GM12878 (cell line): ENCODE results near the gene ZFPM1. TPM values are rescaled to one million over a fixed set of nuclear protein-coding genes. Genes with fewer than 3 reads are reported as not detected.

Experiments
- ATAC-seq: fragments of 200-7000 bp; cut with Tn5 transposase; 3 replicates; pipeline ENCODE4 v1.9.1; 2020; ENCODE audit warnings: mild to moderate bottlenecking, moderate library complexity
- BruUV-seq: library from RNA; stranded (reverse); fragments of 400-500 nt; replicated peaks from 2 replicates; lab custom pipeline; 2021; lab: Mats Ljungman, UMichigan
- CTCF ChIA-PET: fragments of 300-600 bp; sonication (Branson Sonifier 250); formaldehyde crosslinking; extraction: SDS; loops from one replicate; lab custom pipeline; 2021; ENCODE audit warnings: inconsistent platforms; lab: Yijun Ruan, JAX
- POLR2A ChIA-PET: fragments of 350-600 bp; formaldehyde crosslinking; extraction: SDS; loops from one replicate; lab custom pipeline; 2021; ENCODE audit warnings: inconsistent platforms; lab: Charles Lee
- RAD21 ChIA-PET: fragments of 300-600 bp; sonication (Branson Sonifier 250); formaldehyde crosslinking; loops from one replicate; lab custom pipeline; 2023; ENCODE audit warnings: antibody characterized with exemption; ENCODE audit not compliant: unreplicated experiment; lab: Charles Lee
- SMC1A ChIA-PET: fragments of 300-600 bp; sonication (Branson Sonifier 250); formaldehyde crosslinking; loops from one replicate; lab custom pipeline; 2023; ENCODE audit not compliant: unreplicated experiment, uncharacterized antibody; lab: Charles Lee
- DNase-seq: peaks from one replicate; pipeline ENCODE4 v3.0.0-alpha.2; 2011; ENCODE audit warnings: low read depth, low spot score
- FAIRE-seq: peaks from 3 replicates; lab custom pipeline; 2011; peaks lifted over from hg19 to GRCh38; lab: Jason Lieb, UNC
- H2AFZ ChIP-seq: 2 replicates; pipeline ENCODE4 v1.6.0; 2011; ENCODE audit warnings: low read depth, low read length, control low read depth; ENCODE audit not compliant: control insufficient read depth
- H3K27ac ChIP-seq: 2 replicates; pipeline ENCODE4 v1.5.1; 2011; ENCODE audit warnings: control low read depth; ENCODE audit not compliant: control insufficient read depth, insufficient read depth
- H3K27me3 ChIP-seq, 2 experiments: replicated peaks in 1 of 2; 2 replicates each; pipeline versions ENCODE4 v1.6.0 to v1.6.1; 2011; ENCODE audit warnings: low read length in 1 of 2; ENCODE audit not compliant: control insufficient read depth in 2 of 2, insufficient read depth in 2 of 2
- H3K36me3 ChIP-seq, 2 experiments: 2 replicates each; pipeline ENCODE4 v1.5.1; 2011; ENCODE audit warnings: low read length in 1 of 2; ENCODE audit not compliant: control insufficient read depth in 2 of 2, insufficient read depth in 2 of 2
- H3K4me1 ChIP-seq: 2 replicates; pipeline ENCODE4 v1.6.1; 2011; ENCODE audit warnings: mild to moderate bottlenecking, low read length, moderate library complexity, mixed read lengths; ENCODE audit not compliant: control insufficient read depth, insufficient read depth
- H3K4me2 ChIP-seq: 2 replicates; pipeline ENCODE4 v1.6.0; 2011; ENCODE audit warnings: control low read depth; ENCODE audit not compliant: control insufficient read depth, insufficient read depth
- H3K4me3 ChIP-seq: fragments of 200-600 bp; sonication (generic); 2 replicates; pipeline ENCODE4 v1.5.1; 2016
- H3K79me2 ChIP-seq: 2 replicates; pipeline ENCODE4 v1.6.0; 2011; ENCODE audit warnings: low read length; ENCODE audit not compliant: control insufficient read depth, insufficient read depth
- H3K9ac ChIP-seq: 2 replicates; pipeline ENCODE4 v1.8.0; 2011; ENCODE audit warnings: low read length, control low read depth, mixed read lengths; ENCODE audit not compliant: control insufficient read depth, insufficient read depth
- H3K9me3 ChIP-seq: replicated peaks from 3 replicates; pipeline ENCODE4 v1.5.1; 2011; ENCODE audit warnings: mild to moderate bottlenecking, low read length; ENCODE audit not compliant: control insufficient read depth, insufficient read depth
- H4K20me1 ChIP-seq: 2 replicates; pipeline ENCODE4 v1.6.0; 2011; ENCODE audit not compliant: control insufficient read depth, insufficient read depth
- BACH1 ChIP-seq: fragments of 450-650 bp; IDR thresholded peaks from 2 replicates; pipeline ENCODE4 v1.6.1; 2017; ENCODE audit warnings: mild to moderate bottlenecking, borderline replicate concordance
- CREB1 ChIP-seq: IDR thresholded peaks from 2 replicates; pipeline ENCODE4 v1.6.1; 2012; ENCODE audit warnings: low read depth, mild to moderate bottlenecking, inconsistent platforms
- E2F8 ChIP-seq: fragments of 450-650 bp; IDR thresholded peaks from 2 replicates; pipeline ENCODE4 v1.6.1; 2018; ENCODE audit warnings: mild to moderate bottlenecking, low read depth, moderate library complexity; ENCODE audit not compliant: partially characterized antibody
- GABPA ChIP-seq: IDR thresholded peaks from 2 replicates; pipeline ENCODE4 v1.6.1; 2014; ENCODE audit warnings: antibody characterized with exemption, low read depth, mild to moderate bottlenecking, inconsistent platforms
- HCFC1 ChIP-seq: fragments of 150-350 bp; IDR thresholded peaks from 2 replicates; pipeline ENCODE4 v1.6.1; 2014; ENCODE audit warnings: low read length
- IKZF1 ChIP-seq: fragments of 450-650 bp; conservative IDR thresholded peaks from 2 replicates; pipeline ENCODE4 v1.6.1; 2017; ENCODE audit warnings: antibody characterized with exemption, mild to moderate bottlenecking
- IRF3 ChIP-seq: fragments of 450-650 bp; IDR thresholded peaks from 2 replicates; pipeline ENCODE4 v1.6.1; 2014; ENCODE audit warnings: mild to moderate bottlenecking
- NFIC ChIP-seq: IDR thresholded peaks from 2 replicates; pipeline ENCODE4 v1.6.1; 2012; ENCODE audit warnings: low read depth, mild to moderate bottlenecking, inconsistent platforms, low read length, moderate library complexity
- NR2F1 ChIP-seq: fragments of 450-650 bp; conservative IDR thresholded peaks from 2 replicates; pipeline ENCODE4 v1.6.1; 2017; ENCODE audit warnings: mild to moderate bottlenecking
- RAD51 ChIP-seq: fragments of 450-650 bp; IDR thresholded peaks from 2 replicates; pipeline ENCODE4 v1.6.1; 2016; ENCODE audit warnings: moderate library complexity, mild to moderate bottlenecking, inconsistent platforms
- TBL1XR1 ChIP-seq: IDR thresholded peaks from 2 replicates; pipeline ENCODE4 v1.6.1; 2012; ENCODE audit warnings: low read depth, low read length, improper control_type of control experiment
- WRNIP1 ChIP-seq: IDR thresholded peaks from 2 replicates; pipeline ENCODE4 v1.6.1; 2011; ENCODE audit warnings: low read depth, low read length, improper control_type of control experiment, borderline replicate concordance
- ZNF622 ChIP-seq: fragments of 450-650 bp; IDR thresholded peaks from 2 replicates; pipeline ENCODE4 v1.6.1; 2017; ENCODE audit warnings: mild to moderate bottlenecking, inconsistent platforms
- WGBS: methylation state at CpG from one replicate; pipeline ENCODE4 v1.1.6; 2016; ENCODE audit warnings: low lambda C conversion rate; ENCODE audit not compliant: insufficient replicate concordance, insufficient coverage; ENCODE audit errors: missing lambda C conversion rate; 5-methylcytosine and 5-hydroxymethylcytosine counted together
- in situ Hi-C: fragments of 300-500 bp; cut with MboI; formaldehyde crosslinking; loops from 9 replicates; pipeline ENCODE4 v1.14.3; 2018; ENCODE audit warnings: mixed read lengths
- intact Hi-C: fragments of 100-400 bp; cut with micrococcal nuclease; formaldehyde crosslinking; loops from one replicate; pipeline ENCODE4 v1.14.2; 2022; ENCODE audit not compliant: unreplicated experiment
- polyA plus RNA-seq, 11 experiments: library from polyadenylated mRNA; depleted of rRNA in 4 of 11; unstranded in 6 of 11; stranded (reverse) in 5 of 11; fragments of >200 nt; fragmentation: Nextera tagmentation in 4 of 11; fragmentation: Illumina TruSeq in 1 of 11; extraction: Ambion mirVana in 4 of 11; extraction: Trizol in 1 of 11; gene quantifications; 1 replicate in 1 of 11; 2 replicates in 10 of 11; pipeline versions ENCODE4 v1.2.1 to v1.2.3, GENCODE V29; 2011 to 2016; ENCODE audit warnings: inconsistent platforms in 2 of 11, missing spikeins in 2 of 11, low read depth in 1 of 11
- total RNA-seq, 4 experiments: library from RNA; depleted of rRNA in 3 of 4; stranded (reverse); fragments of >200 nt in 3 of 4; fragmentation: Illumina TruSeq in 1 of 4; extraction: Trizol in 1 of 4; gene quantifications; 2 replicates each; pipeline versions ENCODE4 v1.2.1 to v1.2.3, GENCODE V29; 2013 to 2021
- TF ChIP-seq, protein P1 (sequence below): IDR thresholded peaks from 2 replicates; pipeline ENCODE4 v1.6.1; 2012; ENCODE audit warnings: low read depth, low read length, improper control_type of control experiment
- TF ChIP-seq, protein P2 (sequence below): fragments of 450-650 bp; IDR thresholded peaks from 2 replicates; pipeline ENCODE4 v1.6.1; 2016; ENCODE audit warnings: mild to moderate bottlenecking, moderate library complexity, borderline replicate concordance
- TF ChIP-seq, protein P3 (sequence below): IDR thresholded peaks from 2 replicates; pipeline ENCODE4 v1.6.1; 2011; ENCODE audit warnings: low read depth, mild to moderate bottlenecking, low read length, moderate library complexity, borderline replicate concordance; ENCODE audit errors: extremely low read depth

ZFPM1 gene
- total and polyA plus RNA-seq, 10 of the 15 experiments (the other 5 are each of a cell fraction or from before 2014, with no cell fraction given) = 0.02 to 5.1 (median 0.30) TPM

DNA sequence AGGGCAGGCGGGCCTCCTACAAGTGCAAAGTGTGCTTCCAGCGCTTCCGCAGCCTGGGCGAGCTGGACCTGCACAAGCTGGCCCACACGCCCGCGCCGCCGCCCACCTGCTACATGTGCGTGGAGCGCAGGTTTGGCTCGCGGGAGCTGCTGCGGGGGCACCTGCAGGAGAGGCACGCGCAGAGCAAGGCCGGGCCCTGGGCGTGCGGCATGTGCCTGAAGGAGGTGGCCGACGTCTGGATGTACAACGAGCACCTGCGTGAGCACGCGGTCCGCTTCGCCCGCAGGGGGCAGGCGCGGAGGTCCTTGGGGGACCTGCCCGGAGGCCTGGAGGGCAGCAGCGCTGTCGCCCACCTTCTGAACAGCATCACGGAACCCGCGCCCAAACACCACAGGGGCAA, 16.3 kb upstream of the ZFPM1 start:
- in situ Hi-C loops = loop anchor here (25.0 kb wide), 1 partner anchor 474 kb away; the partner anchor contains the start of gene BANP
- ChIA-PET POLR2A (no interaction called here), SMC1A (no interaction called here), RAD21 (interaction anchor here (0.8 kb wide), 1 partner anchor 95 kb away, joined by 3 read pairs; no protein-coding TSS in a partner anchor)
- Histone ChIP-seq H3K9ac (no peak overlapping the region), H3K79me2 (no peaks in the 10 kb centered on the region), H3K4me3 (no peak overlapping the region), H3K27ac (no peak overlapping the region)
- no peak for DNase-seq
- TF ChIP-seq HCFC1 (no peak), BACH1 (no peak), RAD51 (no peak), GABPA (no peak), CREB1 (no peak), IRF3 (no peak), IKZF1 (no peak), WRNIP1 (no peak), NR2F1 (no peak), ZNF622 (no peak), E2F8 (no peak), TBL1XR1 (no peak), NFIC (no peak)
- TF ChIP-seq, protein P1, sequence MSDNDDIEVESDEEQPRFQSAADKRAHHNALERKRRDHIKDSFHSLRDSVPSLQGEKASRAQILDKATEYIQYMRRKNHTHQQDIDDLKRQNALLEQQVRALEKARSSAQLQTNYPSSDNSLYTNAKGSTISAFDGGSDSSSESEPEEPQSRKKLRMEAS = no peak
- TF ChIP-seq, protein P2, sequence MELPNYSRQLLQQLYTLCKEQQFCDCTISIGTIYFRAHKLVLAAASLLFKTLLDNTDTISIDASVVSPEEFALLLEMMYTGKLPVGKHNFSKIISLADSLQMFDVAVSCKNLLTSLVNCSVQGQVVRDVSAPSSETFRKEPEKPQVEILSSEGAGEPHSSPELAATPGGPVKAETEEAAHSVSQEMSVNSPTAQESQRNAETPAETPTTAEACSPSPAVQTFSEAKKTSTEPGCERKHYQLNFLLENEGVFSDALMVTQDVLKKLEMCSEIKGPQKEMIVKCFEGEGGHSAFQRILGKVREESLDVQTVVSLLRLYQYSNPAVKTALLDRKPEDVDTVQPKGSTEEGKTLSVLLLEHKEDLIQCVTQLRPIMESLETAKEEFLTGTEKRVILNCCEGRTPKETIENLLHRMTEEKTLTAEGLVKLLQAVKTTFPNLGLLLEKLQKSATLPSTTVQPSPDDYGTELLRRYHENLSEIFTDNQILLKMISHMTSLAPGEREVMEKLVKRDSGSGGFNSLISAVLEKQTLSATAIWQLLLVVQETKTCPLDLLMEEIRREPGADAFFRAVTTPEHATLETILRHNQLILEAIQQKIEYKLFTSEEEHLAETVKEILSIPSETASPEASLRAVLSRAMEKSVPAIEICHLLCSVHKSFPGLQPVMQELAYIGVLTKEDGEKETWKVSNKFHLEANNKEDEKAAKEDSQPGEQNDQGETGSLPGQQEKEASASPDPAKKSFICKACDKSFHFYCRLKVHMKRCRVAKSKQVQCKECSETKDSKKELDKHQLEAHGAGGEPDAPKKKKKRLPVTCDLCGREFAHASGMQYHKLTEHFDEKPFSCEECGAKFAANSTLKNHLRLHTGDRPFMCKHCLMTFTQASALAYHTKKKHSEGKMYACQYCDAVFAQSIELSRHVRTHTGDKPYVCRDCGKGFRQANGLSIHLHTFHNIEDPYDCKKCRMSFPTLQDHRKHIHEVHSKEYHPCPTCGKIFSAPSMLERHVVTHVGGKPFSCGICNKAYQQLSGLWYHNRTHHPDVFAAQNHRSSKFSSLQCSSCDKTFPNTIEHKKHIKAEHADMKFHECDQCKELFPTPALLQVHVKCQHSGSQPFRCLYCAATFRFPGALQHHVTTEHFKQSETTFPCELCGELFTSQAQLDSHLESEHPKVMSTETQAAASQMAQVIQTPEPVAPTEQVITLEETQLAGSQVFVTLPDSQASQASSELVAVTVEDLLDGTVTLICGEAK = no peak
- TF ChIP-seq, protein P3, sequence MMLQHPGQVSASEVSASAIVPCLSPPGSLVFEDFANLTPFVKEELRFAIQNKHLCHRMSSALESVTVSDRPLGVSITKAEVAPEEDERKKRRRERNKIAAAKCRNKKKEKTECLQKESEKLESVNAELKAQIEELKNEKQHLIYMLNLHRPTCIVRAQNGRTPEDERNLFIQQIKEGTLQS = no peak
- TF ChIP-seq, all 136 proteins: peak for 0
- intact Hi-C loops = loop anchor here (5.0 to 10.0 kb wide), 2 partner anchors 479 to 662 kb away; no protein-coding TSS in a partner anchor
- Histone ChIP-seq H3K4me2 (no peak overlapping the region), H3K9me3 (no peaks in the 10 kb centered on the region), H3K4me1 (no peaks in the 10 kb centered on the region), H4K20me1 (no peaks in the 10 kb centered on the region), H3K36me3 (no peaks in the 10 kb centered on the region), H3K27me3 (no peaks in the 10 kb centered on the region), H2AFZ (no peak overlapping the region)
- ATAC-seq (no peak), FAIRE-seq (no peak)
- CTCF ChIA-PET = interaction anchor here (1.5 to 1.8 kb wide), 3 partner anchors 13 to 242 kb away, joined by 3 to 4 read pairs (median 3); no protein-coding TSS in a partner anchor
- BruUV-seq = no TSS peak
- WGBS = 78% methylated on average over 34 of the region's 36 CpGs
